Measurements from ENCODE around the gene EML5. TPM values are rescaled to one million over a fixed set of nuclear protein-coding genes. Genes with fewer than 3 reads are reported as not detected.
"Not testable (repeated sequence)": the region's sequence is repeated elsewhere in the genome, so short reads cannot be mapped to it uniquely, and the experiment has no call there.

Gene EML5
- total RNA-seq, 1 experiment from 2014 or later: 0.37 TPM

GRCh38 chr14:88821888-88822287 is 29.1 kb upstream of the EML5 start:
- TF ChIP-seq, protein P1, sequence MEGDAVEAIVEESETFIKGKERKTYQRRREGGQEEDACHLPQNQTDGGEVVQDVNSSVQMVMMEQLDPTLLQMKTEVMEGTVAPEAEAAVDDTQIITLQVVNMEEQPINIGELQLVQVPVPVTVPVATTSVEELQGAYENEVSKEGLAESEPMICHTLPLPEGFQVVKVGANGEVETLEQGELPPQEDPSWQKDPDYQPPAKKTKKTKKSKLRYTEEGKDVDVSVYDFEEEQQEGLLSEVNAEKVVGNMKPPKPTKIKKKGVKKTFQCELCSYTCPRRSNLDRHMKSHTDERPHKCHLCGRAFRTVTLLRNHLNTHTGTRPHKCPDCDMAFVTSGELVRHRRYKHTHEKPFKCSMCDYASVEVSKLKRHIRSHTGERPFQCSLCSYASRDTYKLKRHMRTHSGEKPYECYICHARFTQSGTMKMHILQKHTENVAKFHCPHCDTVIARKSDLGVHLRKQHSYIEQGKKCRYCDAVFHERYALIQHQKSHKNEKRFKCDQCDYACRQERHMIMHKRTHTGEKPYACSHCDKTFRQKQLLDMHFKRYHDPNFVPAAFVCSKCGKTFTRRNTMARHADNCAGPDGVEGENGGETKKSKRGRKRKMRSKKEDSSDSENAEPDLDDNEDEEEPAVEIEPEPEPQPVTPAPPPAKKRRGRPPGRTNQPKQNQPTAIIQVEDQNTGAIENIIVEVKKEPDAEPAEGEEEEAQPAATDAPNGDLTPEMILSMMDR (IDR thresholded peaks at IDR 0.05; ENCODE audit: unreplicated experiment): no peak
- Mint-ChIP-seq H3K27ac (ENCODE audit: low read depth, unreplicated experiment) (no peak overlapping the region), H3K27me3 (ENCODE audit: insufficient read depth, unreplicated experiment) (no peaks in the 10 kb centered on the region), H3K9me3 (ENCODE audit: unreplicated experiment) (no peaks in the 10 kb centered on the region), H3K4me1 (ENCODE audit: insufficient read depth, unreplicated experiment) (peaks cover 8% of the 10 kb centered on the region), H3K4me3 (ENCODE audit: unreplicated experiment) (no peak overlapping the region), H3K36me3 (ENCODE audit: insufficient read depth, unreplicated experiment) (peaks cover 6% of the 10 kb centered on the region)
- intact Hi-C loops (cut with micrococcal nuclease): no loop called here
- BruUV-seq (replicated peaks): no TSS peak
- ChIA-PET POLR2A (no interaction called here), CTCF (no interaction called here)
- DNase-seq (ENCODE audit: unreplicated experiment): no peak

DNA sequence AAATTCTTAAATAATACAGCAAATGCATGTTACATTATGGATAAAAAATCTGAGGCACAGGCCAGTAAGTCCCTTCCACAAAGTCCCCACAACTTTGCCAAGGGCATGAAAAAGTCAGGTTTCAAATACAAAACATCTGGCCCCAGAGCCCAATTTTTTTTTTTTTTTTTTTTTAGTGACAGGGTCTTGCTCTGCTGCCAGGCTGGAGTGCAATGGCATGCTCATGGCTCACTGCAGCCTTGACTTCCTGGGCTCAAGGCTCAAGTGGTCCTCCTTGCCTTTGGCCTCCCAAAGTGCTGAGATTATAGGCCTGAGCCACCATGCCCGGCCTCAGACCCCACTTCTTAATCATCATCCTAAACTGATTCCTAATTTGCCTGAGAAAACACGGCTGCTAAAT is 28.6 kb upstream of the EML5 start:
- Mint-ChIP-seq H3K27ac (ENCODE audit: low read depth, unreplicated experiment) (no peak overlapping the region), H3K4me3 (ENCODE audit: unreplicated experiment) (no peak overlapping the region), H3K9me3 (ENCODE audit: unreplicated experiment) (no peaks in the 10 kb centered on the region), H3K4me1 (ENCODE audit: insufficient read depth, unreplicated experiment) (peaks cover 8% of the 10 kb centered on the region), H3K36me3 (ENCODE audit: insufficient read depth, unreplicated experiment) (peaks cover 6% of the 10 kb centered on the region), H3K27me3 (ENCODE audit: insufficient read depth, unreplicated experiment) (no peaks in the 10 kb centered on the region)
- intact Hi-C loops (cut with micrococcal nuclease): no loop called here
- CTCF ChIA-PET: interaction anchor here (1.8 kb wide), 1 partner anchor 153 kb away, joined by 5 read pairs; no protein-coding TSS in a partner anchor
- TF ChIP-seq, protein P1 (IDR thresholded peaks at IDR 0.05; ENCODE audit: unreplicated experiment): no peak
- BruUV-seq (replicated peaks): no TSS peak
- POLR2A ChIA-PET: no interaction called here
- DNase-seq (ENCODE audit: unreplicated experiment): no peak

DNA sequence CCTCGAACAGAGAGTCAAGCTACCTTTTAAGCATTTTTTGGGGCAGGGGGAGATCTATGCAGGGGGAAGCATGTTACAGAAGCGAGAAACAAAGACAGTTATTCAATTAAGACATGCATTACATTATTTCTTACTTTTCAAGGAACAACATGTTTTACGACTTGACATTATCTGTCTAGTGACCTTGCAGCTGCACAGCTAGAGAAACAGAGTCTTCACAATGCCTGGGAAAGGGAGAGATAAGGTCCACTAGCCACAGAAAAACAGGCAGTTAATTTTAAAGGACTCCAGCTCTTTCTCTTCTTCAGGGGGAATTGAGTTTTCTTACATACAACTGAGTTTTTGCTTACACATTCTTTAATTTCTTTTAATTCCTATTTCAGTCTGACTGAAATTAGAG is 26.9 kb upstream of the EML5 start:
- CTCF ChIA-PET: interaction anchor here (0.7 to 1.8 kb wide), 2 partner anchors 152 to 1142 kb away, joined by 3 to 5 read pairs; no protein-coding TSS in a partner anchor
- H3K4me3 Mint-ChIP-seq (ENCODE audit: unreplicated experiment); BruUV-seq (replicated peaks); POLR2A ChIA-PET; H3K27me3 Mint-ChIP-seq (ENCODE audit: insufficient read depth, unreplicated experiment); DNase-seq (ENCODE audit: unreplicated experiment); H3K4me1 Mint-ChIP-seq (ENCODE audit: insufficient read depth, unreplicated experiment); H3K36me3 Mint-ChIP-seq (ENCODE audit: insufficient read depth, unreplicated experiment); intact Hi-C loops (cut with micrococcal nuclease); H3K27ac Mint-ChIP-seq (ENCODE audit: low read depth, unreplicated experiment); H3K9me3 Mint-ChIP-seq (ENCODE audit: unreplicated experiment): not testable (repeated sequence)

DNA sequence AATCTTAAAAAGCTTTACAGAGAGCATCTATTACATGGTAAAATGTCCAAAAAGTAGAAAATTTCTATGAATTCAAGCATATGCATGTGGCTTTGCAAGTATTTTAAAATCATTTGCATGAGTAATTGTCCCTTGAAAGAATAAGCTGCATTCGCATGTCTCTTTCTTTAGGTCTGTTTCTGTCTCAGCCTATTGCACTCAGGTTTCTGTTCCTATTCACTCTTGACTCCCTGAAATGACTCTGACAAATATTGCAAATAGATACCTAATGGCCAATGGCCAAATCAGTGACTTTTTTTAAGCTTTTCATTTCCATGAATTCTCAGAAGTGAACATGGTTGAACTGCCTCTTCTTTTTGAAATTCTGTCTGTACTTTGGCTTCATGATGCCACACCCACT is 25.3 kb upstream of the EML5 start:
- ChIA-PET CTCF (no interaction called here), POLR2A (no interaction called here)
- no TSS peak for BruUV-seq (replicated peaks)
- Mint-ChIP-seq H3K9me3 (ENCODE audit: unreplicated experiment) (no peaks in the 10 kb centered on the region), H3K4me3 (ENCODE audit: unreplicated experiment) (no peak overlapping the region), H3K4me1 (ENCODE audit: insufficient read depth, unreplicated experiment) (no peaks in the 10 kb centered on the region), H3K27me3 (ENCODE audit: insufficient read depth, unreplicated experiment) (no peaks in the 10 kb centered on the region), H3K27ac (ENCODE audit: low read depth, unreplicated experiment) (no peak overlapping the region), H3K36me3 (ENCODE audit: insufficient read depth, unreplicated experiment) (no peaks in the 10 kb centered on the region)
- intact Hi-C loops (cut with micrococcal nuclease): no loop called here
- DNase-seq (ENCODE audit: unreplicated experiment): no peak
- TF ChIP-seq, protein P1 (IDR thresholded peaks at IDR 0.05; ENCODE audit: unreplicated experiment): no peak

DNA sequence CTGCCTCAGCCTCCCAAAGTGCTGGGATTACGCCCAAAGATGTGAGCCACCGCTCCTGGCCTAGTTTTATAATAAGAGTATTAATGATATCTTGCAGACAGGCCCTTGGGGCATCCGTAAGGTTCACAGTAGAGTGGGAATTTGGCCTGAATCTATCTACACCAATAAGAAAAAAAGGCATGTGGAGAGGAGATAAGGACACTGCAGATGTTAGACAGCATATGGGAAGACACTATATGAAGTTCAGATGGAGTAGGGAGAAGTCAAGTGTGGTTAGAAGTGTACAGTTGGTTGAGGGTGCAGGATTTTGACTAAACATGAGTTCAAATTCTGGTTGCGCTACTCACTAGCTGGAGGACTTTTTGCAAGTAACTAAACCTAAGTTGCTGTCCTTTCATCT is 23.2 kb upstream of the EML5 start:
- no TSS peak for BruUV-seq (replicated peaks)
- Mint-ChIP-seq H3K36me3 (ENCODE audit: insufficient read depth, unreplicated experiment) (no peaks in the 10 kb centered on the region), H3K27me3 (ENCODE audit: insufficient read depth, unreplicated experiment) (no peaks in the 10 kb centered on the region), H3K9me3 (ENCODE audit: unreplicated experiment) (no peaks in the 10 kb centered on the region), H3K4me3 (ENCODE audit: unreplicated experiment) (no peak overlapping the region), H3K27ac (ENCODE audit: low read depth, unreplicated experiment) (no peak overlapping the region), H3K4me1 (ENCODE audit: insufficient read depth, unreplicated experiment) (no peaks in the 10 kb centered on the region)
- ChIA-PET POLR2A (interaction anchor here (0.7 kb wide), 1 partner anchor 21 kb away, joined by 3 read pairs; no protein-coding TSS in a partner anchor), CTCF (interaction anchor here (0.8 kb wide), 1 partner anchor 23 kb away, joined by 4 read pairs; the partner anchor contains the start of gene EML5)
- no peak for DNase-seq (ENCODE audit: unreplicated experiment)
- TF ChIP-seq, protein P1 (IDR thresholded peaks at IDR 0.05; ENCODE audit: unreplicated experiment): no peak
- intact Hi-C loops (cut with micrococcal nuclease): no loop called here

Measured in MCF 10A (cell line).